ENCODE data around the gene PRKCD. TPM values are rescaled to one million over a fixed set of nuclear protein-coding genes. Genes with fewer than 3 reads are reported as not detected.
A peak's percentile ranks its signal among the peaks of the same experiment; 100 is the strongest.

The PRKCD gene
- polyA plus RNA-seq, 3 donors: 123 to 329 (median 158) TPM

DNA sequence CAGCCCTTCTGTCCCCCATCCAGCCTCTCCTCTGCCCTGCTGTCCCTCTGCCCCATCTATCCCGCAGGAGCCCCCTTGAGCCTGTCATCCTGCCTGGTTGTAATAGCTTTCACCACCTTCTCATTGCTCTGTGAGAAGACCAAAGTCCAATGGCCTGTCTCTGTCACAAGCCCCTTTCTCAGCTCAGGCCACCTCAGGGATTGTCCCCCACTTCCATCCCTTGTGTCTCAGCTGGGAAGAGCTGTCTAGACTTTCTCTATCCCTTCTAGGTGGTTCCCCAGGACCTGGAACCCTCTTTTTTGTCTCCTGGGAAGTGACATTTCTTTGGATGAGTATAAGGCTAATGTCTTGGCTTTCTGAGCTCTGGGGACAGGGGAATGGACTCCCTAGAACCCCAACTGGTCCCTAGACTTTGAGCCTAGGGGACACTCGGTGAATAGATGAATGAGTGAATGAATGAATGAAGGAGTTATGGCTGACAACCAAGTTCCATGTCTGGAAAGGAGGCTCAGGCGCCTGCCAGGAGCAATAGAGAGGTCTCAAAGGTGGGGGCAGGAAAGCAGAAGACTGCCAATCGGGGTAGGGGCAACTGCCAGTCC is 849 bp upstream of the PRKCD start:
- no peak for DNase-seq
- Mint-ChIP-seq H3K4me1 (peaks cover 71% of the 10 kb centered on the region), H3K27me3 (ENCODE audit: low read depth in 3 of 3) (peaks cover 10 to 21% (median 13%) of the 10 kb centered on the region in 3 donors), H3K36me3 (peaks cover 11 to 16% of the 10 kb centered on the region in 2 donors), H3K27ac (peak overlapping the region; percentile 86 to 94 (median 90)), H3K4me3 (peak overlapping the region; percentile 82), H3K9me3 (peaks cover 0 to 3% (median 0%) of the 10 kb centered on the region in 7 donors)
- peak overlapping the region; percentile 87 for H3K9ac ChIP-seq (ENCODE audit: insufficient read depth, low read length, poor library complexity, severe bottlenecking)
- intact Hi-C loops (cut with micrococcal nuclease): loop anchor here (5.0 to 10.0 kb wide), 3 partner anchors 38 to 97 kb away; partner anchors contain the start of gene TKT (in 1 of the 2)
- H3K9me3 ChIP-seq (replicated peaks in 1 of 2; ENCODE audit: control insufficient read depth in 1 of 2, insufficient read depth in 1 of 2, low read length in 2 of 2): no peaks in the 10 kb centered on the region
- H4K20me1 ChIP-seq (ENCODE audit: insufficient read depth, low read length): peaks cover 49% of the 10 kb centered on the region
- 10% methylated on average over 2 of the region's 4 CpGs for WGBS (ENCODE audit: insufficient coverage)
- H3K36me3 ChIP-seq (replicated peaks in 1 of 2; ENCODE audit: control insufficient read depth in 1 of 2, insufficient read depth in 2 of 2, low read length in 2 of 2): peaks cover 6 to 7% of the 10 kb centered on the region in 2 donors
- TF ChIP-seq CTCF (IDR thresholded peaks at IDR 0.05): peak; percentile 69
- peak overlapping the region; percentile 47 to 93 for H3K27ac ChIP-seq (ENCODE audit: low read depth in 1 of 2, low read length in 2 of 2)
- H3K27me3 ChIP-seq (ENCODE audit: control insufficient read depth in 2 of 2, insufficient read depth in 2 of 2, low read length in 2 of 2): peaks cover 0 to 14% of the 10 kb centered on the region in 2 donors
- peak overlapping the region; percentile 99 for H3K4me2 ChIP-seq (replicated peaks; ENCODE audit: extremely low read depth, low read length, poor library complexity, severe bottlenecking)
- peak overlapping the region; percentile 49 to 93 (median 65) for H3K4me3 ChIP-seq (replicated peaks in 1 of 3; ENCODE audit: low read depth in 2 of 3, low read length in 3 of 3)
- H2AFZ ChIP-seq (ENCODE audit: insufficient read depth, low read depth, low read length, poor library complexity, severe bottlenecking): peak overlapping the region; percentile 64
- H3K4me1 ChIP-seq (ENCODE audit: control insufficient read depth in 1 of 2, insufficient read depth in 2 of 2, low read length in 2 of 2): peaks cover 70 to 77% of the 10 kb centered on the region in 2 donors
- H3K79me2 ChIP-seq (ENCODE audit: insufficient read depth, low read length): peaks cover 61% of the 10 kb centered on the region

DNA sequence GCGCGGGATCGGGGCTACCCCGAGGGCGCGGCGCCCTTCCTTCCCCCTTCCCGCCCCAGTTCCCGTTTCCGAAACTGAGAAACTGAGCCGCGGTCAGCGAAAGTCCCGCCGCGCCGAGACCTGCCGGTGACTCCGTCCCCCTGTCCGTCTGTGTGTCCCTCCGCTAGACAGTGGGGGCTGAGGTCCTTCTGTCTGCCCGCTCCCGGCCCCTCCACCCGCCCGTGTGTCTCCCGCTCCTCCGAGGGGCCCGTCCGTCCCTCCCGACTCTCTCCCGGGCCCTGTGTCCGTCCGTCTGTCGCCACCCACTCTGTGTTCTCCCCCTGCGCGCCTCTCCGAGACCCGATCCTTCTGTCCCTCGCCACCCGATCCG is 426 bp downstream of the PRKCD start:
- Histone ChIP-seq H3K36me3 (replicated peaks in 1 of 2; ENCODE audit: control insufficient read depth in 1 of 2, insufficient read depth in 2 of 2, low read length in 2 of 2) (peaks cover 17 to 20% of the 10 kb centered on the region in 2 donors), H3K4me2 (replicated peaks; ENCODE audit: extremely low read depth, low read length, poor library complexity, severe bottlenecking) (peak overlapping the region; percentile 99), H3K79me2 (ENCODE audit: insufficient read depth, low read length) (peaks cover 73% of the 10 kb centered on the region), H4K20me1 (ENCODE audit: insufficient read depth, low read length) (peaks cover 62% of the 10 kb centered on the region), H3K27ac (ENCODE audit: low read depth in 1 of 2, low read length in 2 of 2) (peak overlapping the region; percentile 86 to 93), H3K4me3 (replicated peaks in 1 of 3; ENCODE audit: low read depth in 2 of 3, low read length in 3 of 3) (peak overlapping the region; percentile 65 to 97 (median 93)), H2AFZ (ENCODE audit: insufficient read depth, low read depth, low read length, poor library complexity, severe bottlenecking) (no peak overlapping the region), H3K27me3 (ENCODE audit: control insufficient read depth in 2 of 2, insufficient read depth in 2 of 2, low read length in 2 of 2) (peaks cover 0 to 6% of the 10 kb centered on the region in 2 donors), H3K4me1 (ENCODE audit: control insufficient read depth in 1 of 2, insufficient read depth in 2 of 2, low read length in 2 of 2) (peaks cover 80 to 81% of the 10 kb centered on the region in 2 donors), H3K9me3 (replicated peaks in 1 of 2; ENCODE audit: control insufficient read depth in 1 of 2, insufficient read depth in 1 of 2, low read length in 2 of 2) (no peaks in the 10 kb centered on the region), H3K9ac (ENCODE audit: insufficient read depth, low read length, poor library complexity, severe bottlenecking) (peak overlapping the region; percentile 87)
- Mint-ChIP-seq H3K36me3 (peaks cover 15 to 28% of the 10 kb centered on the region in 2 donors), H3K27me3 (ENCODE audit: low read depth in 3 of 3) (peaks cover 6 to 9% (median 7%) of the 10 kb centered on the region in 3 donors), H3K4me1 (peaks cover 81% of the 10 kb centered on the region), H3K4me3 (peak overlapping the region; percentile 87 to 100), H3K9me3 (no peaks in the 10 kb centered on the region), H3K27ac (peak overlapping the region; percentile 92 to 99 (median 97))
- no peak for TF ChIP-seq CTCF (IDR thresholded peaks at IDR 0.05)
- WGBS (ENCODE audit: insufficient coverage): 1% methylated on average over 34 of the region's 41 CpGs
- peak; percentile 53 to 81 (median 69) for DNase-seq
- intact Hi-C loops (cut with micrococcal nuclease): loop anchor here (5.0 to 10.0 kb wide), 3 partner anchors 39 to 96 kb away; partner anchors contain the start of gene TKT (in 1 of the 2)
